ENCODE results near the gene SAMD11.

SAMD11 gene

DNA sequence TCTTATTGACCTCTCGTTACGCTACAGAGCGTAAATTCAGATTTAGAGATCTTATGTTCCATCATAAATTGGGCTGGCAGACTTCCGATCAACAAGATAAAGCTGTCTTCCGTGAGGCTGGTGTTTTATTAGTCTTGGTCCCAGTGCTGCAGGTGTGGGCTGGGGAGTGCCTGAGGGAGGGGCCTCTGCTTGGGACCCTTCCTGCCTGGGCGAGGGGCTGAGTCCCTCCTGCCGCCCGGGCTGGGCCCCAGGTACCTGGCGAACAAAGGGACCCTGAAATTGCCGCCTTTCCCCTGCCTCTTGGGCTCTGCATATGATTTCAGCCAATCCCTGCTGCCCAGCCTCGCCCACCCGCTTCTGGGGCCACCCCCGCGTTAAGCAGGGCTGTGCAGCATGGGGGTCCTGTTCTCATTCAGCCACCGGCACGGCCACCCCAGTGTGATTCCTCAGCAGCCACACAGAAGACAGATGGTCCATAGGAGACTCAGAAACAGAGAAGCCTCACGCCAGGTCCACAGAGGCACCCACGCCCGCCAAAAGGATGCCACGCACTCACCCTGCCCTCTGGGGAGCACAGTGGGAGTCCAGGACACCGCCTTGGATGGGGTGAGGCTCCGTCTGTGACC, 6.1 kb upstream of the SAMD11 start:
- DNase-seq, result no peak

DNA sequence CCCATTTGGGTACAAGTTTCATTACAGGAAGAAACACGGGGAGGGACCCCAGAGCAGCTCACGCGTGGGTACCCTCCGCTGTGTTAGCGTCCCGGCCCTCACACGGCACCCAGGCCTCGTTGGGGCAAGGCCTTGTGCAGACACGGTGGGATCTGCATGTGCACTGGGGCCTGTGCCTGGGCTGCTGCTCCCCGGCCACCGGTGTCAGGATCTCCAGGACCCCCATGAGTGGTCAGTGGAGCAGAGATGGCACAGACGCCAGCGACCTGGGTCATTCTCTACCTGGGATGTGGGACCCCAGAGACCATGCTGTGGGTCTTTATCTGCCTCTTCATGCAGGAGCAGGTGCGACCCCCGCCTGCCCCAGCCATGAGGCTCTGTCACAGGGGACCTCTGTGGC, 5.4 kb upstream of the SAMD11 start:
- DNase-seq, result no peak

DNA sequence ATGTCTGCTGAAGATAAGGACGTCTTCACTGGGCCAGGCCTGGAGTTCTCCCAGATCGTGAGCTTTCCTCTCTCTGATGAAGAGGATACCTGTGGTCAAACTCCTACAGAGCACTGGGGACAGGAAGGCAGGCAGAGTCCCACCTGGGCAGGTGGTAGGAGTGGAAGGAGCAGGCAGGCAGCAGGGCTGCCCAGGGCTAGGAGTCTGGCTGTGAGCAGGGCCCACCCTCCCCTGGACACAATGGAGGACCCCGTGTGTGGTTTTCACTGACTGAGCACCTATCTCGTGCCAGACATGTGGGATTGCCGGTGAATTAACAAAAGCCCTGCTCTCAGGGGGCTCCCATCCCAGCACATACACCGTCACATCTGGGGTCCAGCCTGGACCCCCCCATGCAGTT, 4.9 kb upstream of the SAMD11 start:
- DNase-seq, result no peak

DNA sequence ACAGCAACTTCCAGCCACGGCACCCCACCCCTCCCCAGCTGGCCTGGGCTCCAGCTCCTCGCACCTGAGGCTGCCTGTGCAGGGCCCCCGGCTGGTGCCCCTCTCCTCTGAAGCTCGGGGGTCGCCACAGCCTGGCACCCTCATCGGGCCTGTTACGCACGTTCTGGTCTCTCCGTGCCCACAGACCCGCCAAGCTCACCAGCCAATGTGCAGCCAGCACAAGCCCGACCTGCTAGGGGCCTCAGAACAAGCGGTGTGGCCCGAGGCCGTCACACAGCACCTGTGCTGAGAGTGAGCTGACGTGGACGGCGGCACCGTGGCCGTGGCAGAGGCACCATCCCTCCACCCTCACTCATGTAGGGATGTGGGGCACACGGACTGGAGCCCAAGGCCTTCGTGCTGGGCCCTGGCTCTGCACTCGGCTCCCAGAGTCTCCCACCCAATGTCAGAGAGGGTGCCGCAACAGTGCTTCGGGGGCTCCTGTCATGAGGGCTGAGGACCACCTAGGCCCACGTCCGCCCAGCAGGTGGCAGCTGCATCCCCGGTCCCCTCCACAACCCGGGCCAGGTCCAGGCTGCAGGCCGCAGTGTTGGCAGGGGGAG, 4.4 kb upstream of the SAMD11 start:
- DNase-seq, result no peak

DNA sequence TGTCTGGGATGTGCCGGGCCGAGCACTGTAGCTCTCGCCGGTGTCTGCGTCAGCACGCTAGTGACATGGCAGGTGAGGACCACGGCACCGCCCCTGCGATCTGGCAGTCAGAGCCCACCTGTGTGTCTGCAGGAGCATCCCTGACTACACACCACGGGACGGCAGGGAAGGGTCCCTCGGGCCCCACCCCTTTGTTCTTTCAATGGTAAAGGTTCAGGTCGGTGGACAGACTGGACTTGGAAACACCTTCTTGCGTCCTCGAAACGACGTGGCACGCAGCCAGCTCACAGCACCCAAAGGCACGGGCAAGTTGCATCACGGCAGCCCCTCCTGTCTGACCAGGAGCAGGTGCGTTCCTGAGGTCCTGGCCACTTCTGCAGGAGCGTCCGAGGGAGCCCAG, 3.7 kb upstream of the SAMD11 start:
- no peak for DNase-seq

DNA sequence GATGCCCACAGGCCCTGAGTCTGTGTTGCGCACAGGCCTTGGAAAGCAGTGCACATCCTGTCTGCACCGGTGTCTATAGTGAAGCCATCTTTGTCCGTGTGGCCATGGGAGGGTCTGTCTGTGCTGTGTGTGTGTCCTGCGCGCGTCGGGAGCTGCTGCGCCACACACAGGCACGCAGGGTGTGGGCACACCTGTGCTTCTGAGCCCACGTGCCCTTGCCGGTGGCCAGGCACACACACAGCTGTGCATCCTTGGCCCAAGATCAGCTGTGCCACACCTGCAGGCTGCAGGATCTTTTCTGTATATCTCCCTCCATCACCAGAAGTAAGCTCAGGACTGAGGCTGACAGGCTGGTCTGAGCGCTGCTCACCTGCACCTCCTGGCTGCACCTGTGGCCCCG, 3.2 kb upstream of the SAMD11 start:
- no peak for DNase-seq

DNA sequence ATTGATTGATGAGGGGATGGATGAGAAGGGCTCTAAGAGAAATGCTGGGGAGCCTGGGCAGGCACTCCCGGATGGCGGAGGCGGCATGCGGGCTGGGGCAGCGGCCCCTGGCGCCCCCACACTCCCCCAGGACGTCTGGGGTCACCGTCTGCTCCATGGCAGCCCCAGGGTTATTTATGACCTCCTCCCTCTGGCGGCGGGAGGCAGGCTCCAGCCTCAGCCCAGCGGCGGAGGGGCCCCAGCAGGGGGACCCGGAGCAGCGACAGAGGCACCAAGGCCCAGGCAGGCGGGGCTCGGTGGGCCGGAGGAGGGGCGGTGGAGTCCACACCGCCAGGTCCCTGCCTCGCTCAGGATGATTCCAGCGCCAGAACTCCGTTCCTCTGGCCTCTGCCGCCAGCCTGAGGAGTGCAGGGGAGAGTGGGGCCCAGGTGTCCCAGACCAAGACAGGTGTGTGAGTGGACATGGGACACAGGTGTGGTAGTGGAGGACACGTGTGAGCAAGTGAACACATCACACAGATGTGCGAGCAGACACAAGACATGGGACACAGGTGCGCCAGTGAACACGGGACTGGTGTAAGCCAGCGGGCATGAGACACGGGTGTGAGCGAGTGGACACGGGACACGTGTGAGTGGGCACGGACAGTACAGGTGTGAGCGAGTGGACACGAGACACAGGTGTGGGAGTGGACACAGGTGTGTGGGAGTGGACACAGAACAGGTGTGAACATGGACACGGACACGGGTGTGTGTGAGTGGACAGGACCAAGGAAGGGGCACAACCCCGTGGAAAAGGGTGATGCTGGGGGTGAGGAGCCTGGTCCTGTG, 2.5 kb upstream of the SAMD11 start:
- peak; percentile 42 for DNase-seq

DNA sequence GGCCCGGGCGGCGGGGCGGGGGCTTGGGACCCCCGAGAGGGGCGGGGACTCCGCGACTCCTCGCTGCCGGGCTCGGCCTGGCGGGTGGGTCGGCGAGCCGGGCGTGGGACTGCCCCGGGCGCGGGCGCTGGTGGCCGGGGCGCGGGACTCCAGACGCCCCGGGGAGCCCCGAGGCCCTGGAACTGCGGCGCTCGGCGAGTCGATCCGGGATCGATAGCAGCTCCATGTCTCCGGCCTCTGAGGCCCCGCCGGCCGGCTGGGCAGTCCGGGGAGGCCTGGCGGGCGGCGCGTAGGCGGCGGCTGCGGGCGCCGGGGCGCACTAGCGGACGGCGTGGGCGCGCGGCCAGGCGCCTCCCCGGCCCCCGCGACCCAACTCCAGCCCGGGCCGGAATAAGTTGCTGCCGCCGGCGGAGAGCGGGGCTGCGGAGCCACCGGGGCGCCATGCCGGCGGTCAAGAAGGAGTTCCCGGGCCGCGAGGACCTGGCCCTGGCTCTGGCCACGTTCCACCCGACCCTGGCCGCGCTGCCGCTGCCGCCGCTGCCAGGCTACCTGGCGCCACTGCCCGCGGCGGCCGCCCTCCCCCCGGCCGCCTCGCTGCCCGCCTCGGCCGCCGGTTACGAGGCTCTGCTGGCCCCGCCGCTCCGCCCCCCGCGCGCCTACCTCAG, 400 bp downstream of the SAMD11 start:
- DNase-seq, result no peak

DNA sequence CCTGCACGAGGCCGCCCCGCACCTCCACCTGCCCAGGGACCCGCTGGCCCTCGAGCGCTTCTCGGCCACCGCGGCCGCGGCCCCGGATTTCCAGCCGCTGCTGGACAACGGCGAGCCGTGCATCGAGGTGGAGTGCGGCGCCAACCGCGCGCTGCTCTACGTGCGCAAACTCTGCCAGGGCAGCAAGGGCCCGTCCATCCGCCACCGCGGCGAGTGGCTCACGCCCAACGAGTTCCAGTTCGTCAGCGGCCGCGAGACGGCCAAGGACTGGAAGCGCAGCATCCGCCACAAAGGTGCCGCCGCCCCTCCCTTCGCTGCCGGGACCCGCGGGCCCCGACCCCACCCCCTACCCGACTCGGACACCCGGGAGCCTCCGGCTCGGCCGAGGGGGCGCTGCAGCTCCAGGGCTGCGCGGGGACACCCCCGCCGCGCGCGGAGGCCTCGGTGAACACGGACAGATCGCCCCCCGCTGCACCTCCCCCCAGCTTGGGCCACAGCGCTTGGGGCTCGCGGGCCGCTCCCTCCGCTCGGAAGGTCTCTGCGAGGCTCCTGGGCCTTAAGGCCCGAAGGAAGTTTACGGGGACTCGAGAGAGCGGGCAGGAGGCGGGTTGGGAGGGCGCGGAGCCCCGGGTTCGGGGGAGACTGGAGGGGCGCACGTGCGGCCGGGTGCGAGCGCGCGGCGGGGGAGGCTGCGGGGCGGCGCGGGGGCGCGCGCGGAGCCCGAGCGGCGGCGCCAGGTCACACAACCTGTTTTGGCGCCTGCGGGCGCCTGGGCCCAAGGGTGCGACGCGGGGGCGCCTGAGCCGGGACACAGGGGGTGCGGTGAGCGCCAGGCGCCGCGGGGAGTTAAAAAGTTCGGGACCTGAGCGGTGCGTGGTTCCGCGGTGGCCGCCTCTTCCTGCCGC, 1.2 kb downstream of the SAMD11 start:
- no peak for DNase-seq

DNA sequence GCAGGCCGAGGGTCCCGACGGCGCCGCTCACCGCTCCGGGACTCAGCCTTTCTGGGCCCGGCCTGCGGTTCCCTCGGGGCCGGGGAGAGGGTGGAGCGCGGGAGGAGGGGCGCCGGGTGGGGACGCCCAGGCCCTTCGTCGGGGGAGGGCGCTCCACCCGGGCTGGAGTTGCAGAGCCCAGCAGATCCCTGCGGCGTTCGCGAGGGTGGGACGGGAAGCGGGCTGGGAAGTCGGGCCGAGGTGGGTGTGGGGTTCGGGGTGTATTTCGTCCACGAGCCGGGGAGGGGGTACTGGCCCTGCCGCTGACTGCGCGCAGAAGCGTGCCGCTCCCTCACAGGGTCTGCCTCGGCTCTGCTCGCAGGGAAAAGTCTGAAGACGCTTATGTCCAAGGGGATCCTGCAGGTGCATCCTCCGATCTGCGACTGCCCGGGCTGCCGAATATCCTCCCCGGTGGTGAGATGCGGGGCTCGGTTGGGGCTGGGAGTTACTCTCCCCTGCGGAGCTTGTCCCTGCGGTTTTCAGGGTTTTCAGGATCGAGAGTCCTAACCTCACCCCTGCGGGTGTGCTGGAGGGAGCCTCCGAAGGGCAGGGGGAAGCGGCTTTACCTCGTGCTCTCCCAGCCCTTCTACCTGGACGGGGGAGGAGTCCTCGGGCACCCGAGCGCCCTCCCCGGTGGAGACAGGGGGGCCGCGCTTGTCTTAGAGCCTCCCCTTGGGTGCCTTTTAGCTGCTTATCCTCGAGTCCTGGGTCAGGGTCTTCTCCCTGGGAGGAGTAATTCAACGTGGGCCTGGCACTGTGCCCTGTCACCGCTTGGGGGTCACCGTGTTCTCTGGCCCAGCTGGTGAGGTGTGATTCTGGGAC, 2.1 kb downstream of the SAMD11 start:
- DNase-seq, result no peak

DNA sequence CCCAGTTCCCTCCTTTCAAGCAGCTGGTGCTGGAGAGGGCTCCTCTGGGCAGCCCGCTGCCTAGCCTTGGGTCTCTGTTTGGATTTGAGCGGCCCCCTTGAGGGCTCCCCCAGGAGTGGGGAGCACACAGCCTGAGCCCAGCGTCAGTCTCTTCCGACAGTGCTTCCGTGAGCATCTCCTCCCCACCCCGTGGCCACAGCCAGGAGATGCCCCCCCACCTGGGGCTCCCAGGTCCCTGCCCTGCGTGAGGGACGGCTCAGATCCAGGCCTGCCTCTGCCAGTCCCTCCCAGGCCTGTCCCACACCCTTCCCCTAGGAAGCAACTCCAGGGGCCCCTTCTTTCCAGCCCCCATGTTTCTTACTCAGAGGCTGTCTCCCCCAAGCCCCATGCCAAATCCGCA, 3.5 kb downstream of the SAMD11 start:
- no peak for DNase-seq

DNA sequence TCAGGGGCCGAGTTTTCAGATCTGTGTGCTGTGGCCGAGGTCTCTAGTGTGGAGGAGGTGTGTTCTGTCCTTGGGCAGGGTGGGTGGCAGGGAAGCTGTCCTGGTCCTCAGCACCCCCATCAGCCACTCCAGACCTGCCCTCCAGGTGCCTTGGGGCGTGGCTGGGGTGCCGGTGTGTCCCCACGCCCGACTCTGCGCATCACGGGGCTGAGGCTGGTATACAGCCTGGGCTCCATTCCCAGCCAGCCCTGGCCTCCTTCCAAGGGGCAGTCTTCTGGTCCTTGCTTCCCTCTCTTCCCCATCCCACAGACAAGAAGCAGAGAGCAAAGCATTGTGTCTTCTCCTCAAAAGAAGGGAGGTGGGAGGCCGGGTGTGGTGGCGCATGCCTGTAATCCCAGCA, 4.0 kb downstream of the SAMD11 start:
- DNase-seq, result no peak

DNA sequence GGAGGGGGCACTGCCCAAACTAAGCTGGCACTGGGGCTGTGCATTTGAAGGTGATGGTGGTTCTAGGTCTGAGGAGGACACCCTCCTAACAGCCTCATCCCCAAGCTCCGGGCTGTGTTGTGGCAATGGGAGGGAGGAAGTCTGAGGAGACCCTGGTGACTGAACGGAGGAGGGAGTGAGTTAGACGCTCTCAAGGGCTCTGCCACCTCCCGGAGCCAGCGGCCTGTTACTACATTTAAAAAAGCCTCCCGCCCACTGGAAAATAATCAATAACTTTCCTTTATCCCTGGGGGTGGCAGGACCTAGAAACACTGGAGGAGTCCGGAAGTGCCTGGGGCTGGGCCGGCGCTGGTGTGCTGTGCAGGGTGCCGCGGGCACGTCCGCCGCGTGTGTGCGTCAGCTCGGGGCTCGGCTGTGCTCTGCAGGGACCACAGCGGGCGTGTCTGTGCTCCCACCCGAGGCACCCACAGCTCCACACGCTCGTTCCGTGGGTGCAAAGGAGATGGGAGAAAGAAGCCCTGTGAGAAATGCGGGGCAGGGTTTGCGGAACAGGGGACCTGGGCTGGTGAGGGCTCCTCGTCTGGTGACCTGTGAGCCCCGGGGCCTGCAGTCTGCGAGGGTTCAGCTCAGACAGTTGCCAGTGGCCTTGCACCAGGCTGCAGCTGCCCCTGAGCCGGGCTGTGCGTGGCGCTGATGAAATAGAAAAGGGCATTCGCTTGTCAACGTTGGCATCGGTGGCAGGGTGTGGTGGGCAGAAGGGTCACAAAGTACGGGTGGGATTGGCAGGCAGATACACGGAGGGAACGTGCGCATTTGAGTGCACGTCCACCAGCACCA, 5.3 kb downstream of the SAMD11 start:
- DNase-seq, result no peak

DNA sequence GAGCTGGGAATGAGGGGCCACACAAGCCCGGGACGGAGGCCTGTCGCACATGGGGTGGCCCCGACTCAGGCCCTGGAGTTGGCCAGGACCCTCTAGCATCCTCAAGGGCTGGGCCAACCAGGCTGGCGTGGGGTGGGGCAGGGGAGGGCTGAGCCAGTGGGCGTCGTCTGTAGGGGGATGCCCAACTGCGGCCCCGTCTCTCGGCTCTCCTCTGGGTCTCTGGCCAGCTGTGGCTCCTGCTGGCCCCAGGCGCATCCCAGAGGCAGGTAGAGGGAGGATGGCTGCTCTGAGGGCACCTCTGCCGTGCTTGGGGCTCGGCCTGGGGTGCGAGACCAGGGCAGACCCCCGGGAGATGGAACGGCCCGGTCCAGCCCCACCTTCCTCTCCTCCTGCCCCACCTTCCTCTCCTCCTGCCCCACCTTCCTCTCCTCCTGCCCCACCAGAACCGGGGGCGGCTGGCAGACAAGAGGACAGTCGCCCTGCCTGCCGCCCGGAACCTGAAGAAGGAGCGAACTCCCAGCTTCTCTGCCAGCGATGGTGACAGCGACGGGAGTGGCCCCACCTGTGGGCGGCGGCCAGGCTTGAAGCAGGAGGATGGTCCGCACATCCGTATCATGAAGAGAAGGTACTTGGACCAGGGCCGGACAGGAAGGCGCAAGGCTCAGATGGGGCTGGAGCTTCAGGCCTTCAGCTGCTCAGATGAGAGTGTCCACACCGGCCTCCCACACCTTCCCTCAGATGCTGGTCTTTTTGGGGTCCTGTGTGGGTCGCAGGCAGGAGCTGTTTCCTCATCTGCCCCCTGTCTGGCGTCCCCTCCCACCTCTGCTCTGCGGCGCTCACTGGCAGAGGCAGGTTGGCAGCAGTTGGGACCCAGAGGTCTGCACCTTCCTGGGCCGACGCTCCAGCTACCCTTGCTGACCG, 6.2 kb downstream of the SAMD11 start:
- DNase-seq, result no peak

DNA sequence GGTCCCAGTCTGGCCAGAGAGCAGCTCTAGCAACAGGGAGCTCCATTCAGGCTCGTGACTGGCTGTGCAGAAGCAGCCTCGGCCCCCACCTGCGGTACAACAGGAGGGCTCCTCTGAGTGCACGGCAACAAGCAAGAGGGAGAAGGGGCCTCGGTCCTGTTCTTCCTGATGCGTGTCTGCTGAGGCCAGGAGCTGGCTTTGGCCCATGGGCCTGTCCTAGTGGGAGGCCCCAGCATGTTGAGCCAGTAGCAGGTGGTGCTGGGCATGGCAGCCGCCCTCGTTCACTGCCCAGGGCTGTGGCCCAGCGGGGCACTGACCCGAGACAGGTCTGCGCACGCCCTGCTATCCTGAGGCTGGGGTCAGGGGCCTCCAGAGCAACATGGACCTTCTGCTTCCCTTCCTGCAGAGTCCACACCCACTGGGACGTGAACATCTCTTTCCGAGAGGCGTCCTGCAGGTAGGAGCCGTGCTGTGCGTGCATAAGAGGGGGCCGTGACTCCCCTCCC, 7.0 kb downstream of the SAMD11 start:
- DNase-seq, result no peak

DNA sequence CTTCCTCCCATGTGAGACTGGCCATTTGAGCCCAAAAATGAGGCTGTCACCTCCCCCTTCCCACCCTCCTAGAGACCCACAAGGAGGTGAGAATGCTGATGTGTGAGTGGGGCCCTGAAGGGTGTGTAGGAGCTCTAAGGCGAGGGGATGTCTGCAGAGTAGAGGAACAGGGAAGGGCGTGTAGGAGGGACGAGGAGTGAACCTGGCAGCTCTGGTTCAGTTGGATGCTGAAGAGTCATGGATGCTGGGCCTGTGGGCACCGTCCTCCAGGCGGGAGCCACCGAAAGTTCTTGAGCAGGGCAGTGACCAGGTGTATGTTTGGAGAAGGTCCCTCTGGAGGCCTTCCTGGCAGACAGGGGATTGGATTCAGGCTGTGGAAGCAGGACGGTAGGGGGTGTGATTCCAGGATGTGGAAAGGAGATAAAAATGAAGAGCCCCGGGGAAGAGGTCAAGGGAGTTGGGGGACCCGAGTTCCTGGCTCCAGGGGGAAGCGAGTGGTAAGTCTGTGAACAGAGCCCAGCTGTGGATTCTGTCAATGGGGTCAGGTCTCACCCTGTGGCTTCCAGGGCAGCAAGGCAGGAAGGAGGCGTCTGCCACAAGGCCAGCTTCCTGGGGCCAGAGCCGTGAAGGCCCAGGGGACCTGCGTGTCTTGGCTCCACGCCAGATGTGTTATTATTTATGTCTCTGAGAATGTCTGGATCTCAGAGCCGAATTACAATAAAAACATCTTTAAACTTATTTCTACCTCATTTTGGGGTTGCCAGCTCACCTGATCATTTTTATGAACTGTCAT, 7.9 kb downstream of the SAMD11 start:
- DNase-seq, result no peak

DNA sequence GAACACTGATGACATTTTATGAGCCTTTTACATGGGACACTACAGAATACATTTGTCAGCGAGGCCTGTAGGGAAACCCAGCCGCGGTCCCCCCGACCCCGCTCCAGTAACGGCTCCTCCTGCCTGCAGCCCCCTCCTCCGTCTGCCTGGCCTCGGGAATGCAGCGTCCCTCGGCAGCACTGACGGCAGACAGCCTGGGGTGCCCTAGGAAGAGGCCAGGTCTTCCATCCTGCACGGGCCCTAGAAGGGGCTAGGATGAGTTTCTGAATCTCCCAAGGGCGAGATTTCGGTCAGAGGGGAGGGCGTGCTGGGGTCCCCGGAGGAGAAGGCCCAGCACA, 8.4 kb downstream of the SAMD11 start:
- DNase-seq, result no peak

DNA sequence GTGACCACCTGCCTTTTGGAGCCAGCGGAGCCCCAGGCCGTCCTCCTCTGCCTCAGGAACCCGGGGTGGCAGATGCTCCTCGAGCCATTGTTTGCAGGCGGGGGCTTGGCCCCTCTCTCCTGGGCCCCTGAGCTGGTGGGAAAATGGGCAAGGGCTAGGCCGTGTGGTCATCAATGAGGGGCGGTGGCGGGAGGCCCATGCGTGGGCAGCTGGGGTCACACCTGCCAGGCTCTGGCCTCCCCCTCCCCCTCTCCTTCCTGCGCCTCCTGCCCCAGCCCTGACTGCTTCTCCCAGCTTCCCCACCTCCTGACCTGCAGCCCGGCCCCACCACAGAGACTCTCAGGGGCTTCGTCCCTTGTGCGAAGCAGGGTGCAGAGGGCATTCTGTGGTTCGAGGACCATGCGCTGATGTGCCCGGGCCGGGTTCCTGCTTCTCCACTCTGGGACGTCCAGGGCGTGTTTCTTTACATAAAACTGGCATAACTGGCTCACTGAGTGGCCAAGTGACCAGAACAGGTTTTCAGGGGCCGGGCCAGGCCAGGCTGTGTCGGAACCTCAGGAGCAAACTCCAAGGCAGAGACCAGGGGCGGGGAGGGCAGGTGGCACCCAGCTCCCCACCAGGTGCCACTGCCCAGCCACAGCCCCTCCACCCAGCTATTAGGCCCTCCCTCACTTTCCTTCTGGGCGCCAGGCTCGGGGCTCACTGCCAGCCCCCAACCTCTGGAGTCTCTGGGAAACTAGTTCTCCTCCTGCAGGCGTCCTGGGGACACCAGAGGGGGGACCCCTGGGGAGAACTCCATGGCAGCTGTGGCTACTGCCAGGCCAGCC, 9.3 kb downstream of the SAMD11 start:
- DNase-seq, result no peak

All from T-helper 9 cell (primary cell).